ENCODE measurements around the gene RGS8.

DNA sequence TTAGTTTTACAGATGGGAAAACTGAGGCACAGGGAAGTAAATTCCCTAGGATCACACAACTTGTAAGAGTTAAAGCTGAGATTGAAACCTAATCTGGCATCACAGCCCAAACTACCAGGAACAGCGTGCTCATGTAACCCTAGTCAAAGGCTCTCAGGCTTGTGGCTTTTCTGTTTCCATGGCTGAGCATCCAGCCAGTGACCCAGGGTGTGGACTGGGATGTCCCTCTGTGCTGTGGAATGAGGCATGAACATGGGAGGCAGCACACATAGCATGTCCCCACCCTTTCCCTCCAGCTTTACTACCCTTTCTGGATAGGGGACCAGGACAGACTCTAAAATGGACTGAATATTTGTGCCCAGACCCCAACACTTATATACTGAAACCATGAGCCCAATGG, 45.1 kb downstream of the RGS8 start:
- TF ChIP-seq, protein P1, sequence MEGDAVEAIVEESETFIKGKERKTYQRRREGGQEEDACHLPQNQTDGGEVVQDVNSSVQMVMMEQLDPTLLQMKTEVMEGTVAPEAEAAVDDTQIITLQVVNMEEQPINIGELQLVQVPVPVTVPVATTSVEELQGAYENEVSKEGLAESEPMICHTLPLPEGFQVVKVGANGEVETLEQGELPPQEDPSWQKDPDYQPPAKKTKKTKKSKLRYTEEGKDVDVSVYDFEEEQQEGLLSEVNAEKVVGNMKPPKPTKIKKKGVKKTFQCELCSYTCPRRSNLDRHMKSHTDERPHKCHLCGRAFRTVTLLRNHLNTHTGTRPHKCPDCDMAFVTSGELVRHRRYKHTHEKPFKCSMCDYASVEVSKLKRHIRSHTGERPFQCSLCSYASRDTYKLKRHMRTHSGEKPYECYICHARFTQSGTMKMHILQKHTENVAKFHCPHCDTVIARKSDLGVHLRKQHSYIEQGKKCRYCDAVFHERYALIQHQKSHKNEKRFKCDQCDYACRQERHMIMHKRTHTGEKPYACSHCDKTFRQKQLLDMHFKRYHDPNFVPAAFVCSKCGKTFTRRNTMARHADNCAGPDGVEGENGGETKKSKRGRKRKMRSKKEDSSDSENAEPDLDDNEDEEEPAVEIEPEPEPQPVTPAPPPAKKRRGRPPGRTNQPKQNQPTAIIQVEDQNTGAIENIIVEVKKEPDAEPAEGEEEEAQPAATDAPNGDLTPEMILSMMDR (IDR thresholded peaks at IDR 0.05): no peak
- TF ChIP-seq POLR2A (IDR thresholded peaks at IDR 0.05) (no peak), EP300 (IDR thresholded peaks at IDR 0.05; ENCODE audit: low read depth) (no peak)
